Astrocyte of the cerebellum (primary cell): ENCODE measurements around the gene CMIP.

Source experiments
- DNase-seq: peaks from one replicate; pipeline ENCODE4 v3.0.0-alpha.2; 2011; ENCODE audit warnings: low read depth
- H3K4me3 ChIP-seq: 2 replicates; pipeline ENCODE4 v1.5.1; 2011; ENCODE audit warnings: mild to moderate bottlenecking, low read depth, low read length, moderate library complexity
- CTCF ChIP-seq: IDR thresholded peaks from 2 replicates; pipeline ENCODE4 v1.5.1; 2012; ENCODE audit warnings: low read length, low read depth, moderate library complexity, mild to moderate bottlenecking; ENCODE audit errors: missing control alignments
- in situ Hi-C: cut with HindIII; loops from 2 replicates; pipeline ENCODE4 v1.10.0; 2017; ENCODE audit warnings: low sequenced_read_pairs

Gene CMIP

GRCh38 chr16:81431554-81432353 lies 12.9 kb upstream of the CMIP start:
- peak; percentile 45 for DNase-seq
- H3K4me3 ChIP-seq = no peak overlapping the region
- no peak for TF ChIP-seq CTCF
- in situ Hi-C loops = no loop called here

- DNase-seq = no peak
- TF ChIP-seq CTCF = no peak
- no peak overlapping the region for H3K4me3 ChIP-seq
- in situ Hi-C loops = no loop called here
These were observed 11.6 kb upstream of the CMIP start for GRCh38 chr16:81432937-81433557.

- TF ChIP-seq CTCF = no peak
- DNase-seq = no peak
- in situ Hi-C loops = no loop called here
- no peak overlapping the region for H3K4me3 ChIP-seq
These were observed 9.5 kb upstream of the CMIP start for GRCh38 chr16:81435103-81435502.

- in situ Hi-C loops = no loop called here
- no peak overlapping the region for H3K4me3 ChIP-seq
- no peak for TF ChIP-seq CTCF
- DNase-seq = no peak
These were observed 9.0 kb upstream of the CMIP start for GRCh38 chr16:81435567-81435966.

- H3K4me3 ChIP-seq = no peak overlapping the region
- no peak for TF ChIP-seq CTCF
- DNase-seq = no peak
- in situ Hi-C loops = no loop called here
These were observed 8.2 kb upstream of the CMIP start for GRCh38 chr16:81436386-81436785.

- no peak for TF ChIP-seq CTCF
- no peak for DNase-seq
- H3K4me3 ChIP-seq = no peak overlapping the region
- in situ Hi-C loops = no loop called here
These were observed 6.7 kb upstream of the CMIP start for GRCh38 chr16:81437865-81438264.
